Pancreas (tissue), 10 donors: ENCODE results near the gene ACO2. TPM values are rescaled to one million over a fixed set of nuclear protein-coding genes. Genes with fewer than 3 reads are reported as not detected.

Source experiments
- ATAC-seq, 4 donors: fragments of 200-7000 bp; cut with Tn5 transposase; one replicate each; pipeline versions ENCODE4 v1.8.0 to v1.9.1; 2020; ENCODE audit warnings: mild to moderate bottlenecking in 4 of 4, moderate library complexity in 4 of 4
- DNase-seq, 6 donors: peaks; one replicate each; pipeline ENCODE4 v3.0.0-alpha.2; 2020
- FAIRE-seq: peaks from 2 replicates; lab custom pipeline; 2012; peaks lifted over from hg19 to GRCh38; lab: Jason Lieb, UNC
- H3K27ac ChIP-seq, 4 donors: fragments of 200-600 bp; sonication (generic); 1 replicate in 3 of 4; 2 replicates in 1 of 4; pipeline versions ENCODE4 v1.5.0 to v1.8.0; 2020
- H3K27me3 ChIP-seq, 4 donors: fragments of 200-600 bp; one replicate each; pipeline ENCODE4 v1.8.0; 2021
- H3K36me3 ChIP-seq, 3 donors: fragments of 200-600 bp; sonication (generic) in 1 of 3; one replicate each; pipeline versions ENCODE4 v1.5.0 to v1.8.0; 2020 to 2021
- H3K4me1 ChIP-seq, 3 donors: fragments of 200-600 bp; one replicate each; pipeline ENCODE4 v1.8.0; 2021
- H3K4me3 ChIP-seq, 4 donors: fragments of 200-600 bp; sonication (generic) in 2 of 4; one replicate each; pipeline versions ENCODE4 v1.5.0 to v1.8.0; 2020 to 2021
- H3K9me3 ChIP-seq, 4 donors: fragments of 200-600 bp; one replicate each; pipeline ENCODE4 v1.8.0; 2021
- WGBS, 2 donors: extraction: QIAGEN DNeasy Blood & Tissue Kit; methylation state at CpG; one replicate each; pipeline ENCODE4 v1.1.7; 2013; 5-methylcytosine and 5-hydroxymethylcytosine counted together
- intact Hi-C, 3 donors: fragments of 100-400 bp; cut with DNase I; formaldehyde crosslinking; loops; one replicate each; pipeline versions ENCODE4 v1.11.1 to v1.14.2; 2022
- polyA plus RNA-seq, 2 donors: library from polyadenylated mRNA; stranded (reverse); fragments of 200-250 nt; gene quantifications; one replicate each; pipeline ENCODE4 v1.2.3, GENCODE V29; 2013
- total RNA-seq, 6 donors: library from RNA; stranded (reverse); fragmentation: NEBNext Ultra II Directional in 4 of 6; extraction: Animal tissue kit (Norgen Biotek cat#: 25700) in 4 of 6; gene quantifications; one replicate each; pipeline versions ENCODE4 v1.2.1 to v1.2.4, GENCODE V29; 2021 to 2023
- TF ChIP-seq, protein P1 (sequence below), 4 donors: fragments of 200-600 bp; sonication (generic) in 3 of 4; IDR thresholded peaks; one replicate each; pipeline versions ENCODE4 v1.5.0 to v1.8.0; 2021; ENCODE audit warnings: antibody characterized with exemption in 4 of 4
- donor health status: healthy with polysubstance abuse.
- donor health status: DM: no; HTN: no; CAD: no; lungs with moderate emphysema.
- donor health status: DM: no; HTN: no; CAD: no.
- donor health status: control.
- donor health status: control.
- donor health status: Bipolar disorder and iron deficiency.
- donor health status: DM: yes; HTN: yes; CAD: no.
- donor health status: DM: no; HTN: no; CAD: no.
- donor health status: DM: no; HTN: no; CAD: no.
- donor health status: DM: yes; HTN: yes; CAD: no.

ACO2 gene
- total and polyA plus RNA-seq, 8 donors = 19.2 to 53.1 (median 37.6) TPM

DNA sequence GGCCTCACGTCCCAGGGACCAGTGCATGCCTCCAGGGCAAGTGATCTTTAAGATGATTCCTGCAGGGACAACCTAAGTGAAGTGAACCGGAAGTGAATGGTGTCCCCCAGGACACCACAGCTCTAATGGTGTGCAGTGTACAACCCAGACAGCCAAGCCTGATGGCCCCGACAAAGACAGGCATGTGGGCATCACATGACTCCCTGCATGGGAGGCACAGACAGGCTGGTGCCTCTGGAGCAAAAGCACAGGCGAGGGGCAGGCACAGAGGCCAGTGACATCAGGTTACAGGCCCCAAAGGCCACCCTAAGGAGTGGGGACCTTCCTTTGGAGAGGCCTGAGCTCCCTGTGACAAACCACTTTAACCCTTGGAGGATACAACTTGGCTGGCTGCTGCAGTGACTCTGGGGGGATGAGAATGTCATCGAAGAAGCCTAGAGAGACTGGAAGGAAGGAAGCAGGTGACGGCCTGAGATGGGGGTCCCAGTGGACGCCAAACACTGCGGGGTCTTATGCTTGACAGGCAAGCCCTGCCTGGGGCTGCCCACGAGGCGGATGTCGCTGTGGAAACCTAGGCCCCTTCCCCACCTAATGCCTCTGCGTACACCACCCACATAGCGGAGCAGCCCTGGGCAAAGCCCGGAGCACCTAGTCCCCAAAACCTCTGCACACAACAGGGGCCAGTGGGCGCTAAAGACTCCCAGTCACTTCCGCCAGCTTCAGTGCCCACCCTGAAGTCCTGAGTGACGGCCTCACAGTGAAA is 63.0 kb downstream of the ACO2 start:
- intact Hi-C loops = loop anchor here in 1 of 3 donors (5.0 kb wide), 1 partner anchor 135 kb away; no protein-coding TSS in a partner anchor
- ATAC-seq (no peak), FAIRE-seq (no peak), DNase-seq (peak in 1 of 6 donors; percentile 30)
- Histone ChIP-seq H3K4me1 (no peaks in the 10 kb centered on the region), H3K27ac (no peak overlapping the region), H3K36me3 (peaks cover 0 to 31% (median 19%) of the 10 kb centered on the region in 3 donors), H3K4me3 (no peak overlapping the region), H3K27me3 (no peaks in the 10 kb centered on the region), H3K9me3 (no peaks in the 10 kb centered on the region)
- TF ChIP-seq, protein P1, sequence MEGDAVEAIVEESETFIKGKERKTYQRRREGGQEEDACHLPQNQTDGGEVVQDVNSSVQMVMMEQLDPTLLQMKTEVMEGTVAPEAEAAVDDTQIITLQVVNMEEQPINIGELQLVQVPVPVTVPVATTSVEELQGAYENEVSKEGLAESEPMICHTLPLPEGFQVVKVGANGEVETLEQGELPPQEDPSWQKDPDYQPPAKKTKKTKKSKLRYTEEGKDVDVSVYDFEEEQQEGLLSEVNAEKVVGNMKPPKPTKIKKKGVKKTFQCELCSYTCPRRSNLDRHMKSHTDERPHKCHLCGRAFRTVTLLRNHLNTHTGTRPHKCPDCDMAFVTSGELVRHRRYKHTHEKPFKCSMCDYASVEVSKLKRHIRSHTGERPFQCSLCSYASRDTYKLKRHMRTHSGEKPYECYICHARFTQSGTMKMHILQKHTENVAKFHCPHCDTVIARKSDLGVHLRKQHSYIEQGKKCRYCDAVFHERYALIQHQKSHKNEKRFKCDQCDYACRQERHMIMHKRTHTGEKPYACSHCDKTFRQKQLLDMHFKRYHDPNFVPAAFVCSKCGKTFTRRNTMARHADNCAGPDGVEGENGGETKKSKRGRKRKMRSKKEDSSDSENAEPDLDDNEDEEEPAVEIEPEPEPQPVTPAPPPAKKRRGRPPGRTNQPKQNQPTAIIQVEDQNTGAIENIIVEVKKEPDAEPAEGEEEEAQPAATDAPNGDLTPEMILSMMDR (IDR thresholded peaks at IDR 0.05) = no peak
- 90 to 92% methylated on average over 17 of the region's 17 CpGs for whole genome bisulfite sequencing, 2 donors

DNA sequence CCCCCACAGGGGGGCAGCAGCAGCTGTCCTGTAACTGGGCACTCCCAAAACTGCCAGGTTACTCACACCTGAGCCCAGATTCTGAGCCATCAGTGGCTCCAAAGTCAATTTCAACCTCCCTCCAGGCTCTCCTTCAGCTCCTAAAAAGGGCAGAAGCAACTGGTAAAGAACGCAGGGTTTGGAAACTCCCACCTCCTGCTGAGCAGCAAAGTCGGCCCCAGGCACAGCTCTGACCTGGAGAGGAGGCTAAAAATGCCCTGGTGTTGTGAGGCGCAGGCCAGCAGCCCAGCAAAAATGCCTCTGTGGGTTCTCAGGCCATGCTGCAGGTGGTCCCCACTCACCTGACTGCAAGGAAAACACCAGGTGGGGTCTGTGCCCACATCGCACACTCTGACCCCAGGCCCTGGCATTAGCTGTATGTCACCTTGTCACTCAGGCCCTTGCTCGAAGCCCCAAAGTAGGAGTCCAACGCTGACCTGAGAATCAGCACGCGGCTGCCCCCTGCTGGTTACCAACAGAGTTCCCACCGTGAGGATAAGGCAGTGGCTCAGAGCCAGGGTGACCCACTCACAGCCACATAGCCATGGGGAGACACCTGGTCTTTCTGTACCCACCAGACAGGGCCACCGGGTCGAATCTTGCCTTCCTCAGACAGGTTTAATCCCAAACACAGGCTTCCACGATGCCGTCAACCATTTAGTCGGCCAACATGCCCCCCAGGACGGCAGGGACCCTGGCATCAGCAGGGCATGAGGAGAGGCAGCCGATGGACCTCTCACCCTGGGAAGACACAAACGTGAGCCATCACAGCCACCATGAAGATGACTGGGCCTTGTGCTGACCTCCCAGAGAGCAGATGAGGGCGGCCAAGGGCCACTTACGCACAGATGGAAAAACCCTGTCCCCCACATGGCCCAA is 64.2 kb downstream of the ACO2 start:
- peak; percentile 70 to 82 (median 76) for ATAC-seq
- no peaks in the 10 kb centered on the region for H3K27me3 ChIP-seq
- 52 to 53% methylated on average over 19 of the region's 19 CpGs for WGBS, 2 donors
- intact Hi-C loops = loop anchor here in 1 of 3 donors (5.0 kb wide), 1 partner anchor 136 kb away; no protein-coding TSS in a partner anchor
- H3K4me3 ChIP-seq = no peak overlapping the region
- H3K9me3 ChIP-seq = no peaks in the 10 kb centered on the region
- H3K27ac ChIP-seq = no peak overlapping the region
- TF ChIP-seq, protein P1 (IDR thresholded peaks at IDR 0.05) = peak; percentile 66 to 76 (median 72)
- peak; percentile 58 to 88 (median 80) for DNase-seq
- no peaks in the 10 kb centered on the region for H3K4me1 ChIP-seq
- peaks cover 0 to 18% (median 12%) of the 10 kb centered on the region in 3 donors for H3K36me3 ChIP-seq
- FAIRE-seq = no peak

DNA sequence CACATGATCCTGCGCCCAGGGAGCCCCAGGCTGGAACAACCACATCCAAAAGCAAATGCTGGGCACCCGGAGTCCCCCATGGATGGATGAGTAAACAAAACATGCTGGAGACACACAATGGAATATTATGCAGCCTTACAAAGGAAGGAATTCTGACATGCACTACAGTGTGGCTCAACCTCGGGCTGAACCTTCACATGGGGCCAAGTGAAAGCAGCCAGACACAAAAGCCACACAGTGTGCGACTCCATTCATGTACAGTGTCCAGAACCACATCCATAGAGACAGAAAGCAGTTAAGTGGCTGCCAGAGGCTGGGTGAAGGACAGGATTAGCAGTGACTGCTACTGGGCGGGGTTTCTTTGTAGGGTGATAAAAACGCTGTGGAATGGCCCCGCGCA is 65.3 kb downstream of the ACO2 start:
- Histone ChIP-seq H3K4me1 (no peaks in the 10 kb centered on the region), H3K4me3 (no peak overlapping the region), H3K27me3 (no peaks in the 10 kb centered on the region), H3K27ac (no peak overlapping the region), H3K36me3 (peaks cover 0 to 7% (median 4%) of the 10 kb centered on the region in 3 donors), H3K9me3 (no peaks in the 10 kb centered on the region)
- DNase-seq (no peak), ATAC-seq (no peak), FAIRE-seq (no peak)
- intact Hi-C loops = loop anchor here in 1 of 3 donors (5.0 kb wide), 1 partner anchor 137 kb away; no protein-coding TSS in a partner anchor
- 90 to 91% methylated on average over 8 of the region's 8 CpGs for WGBS, 2 donors
- TF ChIP-seq, protein P1 (IDR thresholded peaks at IDR 0.05) = no peak

DNA sequence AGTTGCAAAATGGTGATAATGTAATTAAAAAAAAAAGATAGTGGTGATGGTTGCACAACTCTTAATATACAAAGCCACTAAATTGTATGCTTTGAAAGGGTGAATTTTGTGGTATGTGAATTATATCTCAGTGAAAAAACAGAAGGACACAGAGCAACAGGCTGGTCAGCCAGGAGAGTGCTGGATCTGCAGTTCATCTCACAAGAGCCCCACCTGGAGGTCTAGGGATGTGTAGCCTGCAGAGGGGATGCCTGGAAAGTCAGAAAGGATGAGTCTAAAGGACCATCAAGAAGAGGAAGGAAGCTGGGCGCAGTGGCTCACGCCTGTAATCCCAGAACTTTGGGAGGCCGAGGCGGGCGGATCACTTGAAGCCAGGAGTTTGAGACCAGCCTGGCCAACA is 66.3 kb downstream of the ACO2 start:
- intact Hi-C loops = loop anchor here in 1 of 3 donors (5.0 kb wide), 1 partner anchor 62 kb away; no protein-coding TSS in a partner anchor
- Histone ChIP-seq H3K36me3 (peaks cover 0 to 5% (median 3%) of the 10 kb centered on the region in 3 donors), H3K27me3 (no peaks in the 10 kb centered on the region), H3K4me3 (no peak overlapping the region), H3K4me1 (no peaks in the 10 kb centered on the region), H3K27ac (no peak overlapping the region), H3K9me3 (no peaks in the 10 kb centered on the region)
- no peak for ATAC-seq
- 91 to 93% methylated on average over 5 of the region's 5 CpGs for WGBS, 2 donors
- TF ChIP-seq, protein P1 (IDR thresholded peaks at IDR 0.05) = no peak
- DNase-seq = no peak
- FAIRE-seq = no peak
